Testis (tissue), 2 donors: ENCODE data around the gene CFAP57.

Experiments
- CTCF ChIP-seq, 3 experiments: fragments of 450-650 bp in 2 of 3; fragments of 200-600 bp in 1 of 3; sonication (generic) in 1 of 3; IDR thresholded peaks; one replicate each; pipeline ENCODE4 v1.5.1; 2016 to 2019; ENCODE audit warnings: antibody characterized with exemption in 3 of 3, mild to moderate bottlenecking in 2 of 3, moderate library complexity in 1 of 3
- POLR2A ChIP-seq: fragments of 450-650 bp; IDR thresholded peaks from one replicate; pipeline ENCODE4 v1.6.1; 2017; ENCODE audit warnings: antibody characterized with exemption, mild to moderate bottlenecking, moderate library complexity

DNA sequence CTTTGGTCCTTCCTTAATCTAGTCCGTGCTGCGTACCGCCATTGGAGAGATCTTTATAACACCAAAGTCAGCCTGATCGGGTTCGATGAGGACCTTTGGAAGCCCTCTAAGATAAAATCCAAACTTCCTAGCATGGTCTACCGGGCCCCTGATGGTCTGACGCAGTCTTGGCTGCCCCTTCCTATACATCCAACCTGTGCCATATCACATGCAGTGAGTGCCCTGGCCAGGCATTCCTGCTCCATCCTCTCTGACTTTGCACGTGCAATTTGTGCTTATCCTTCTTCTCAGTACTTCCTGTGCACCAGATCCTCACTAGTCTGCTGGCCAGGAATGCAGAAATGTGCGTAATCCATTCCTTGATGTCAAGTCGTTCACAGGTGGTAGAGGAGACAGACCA, 45.6 kb downstream of the CFAP57 start:
- TF ChIP-seq CTCF (IDR thresholded peaks at IDR 0.05): no peak
- no peak for TF ChIP-seq POLR2A
